Gastrocnemius medialis (tissue), 4 donors: ENCODE measurements around the gene MED23. TPM values are rescaled to one million over a fixed set of nuclear protein-coding genes. Genes with fewer than 3 reads are reported as not detected.

ENCODE experiments used
- ATAC-seq, 2 donors: fragments of 150-250 bp; one replicate each; pipeline ENCODE4 v1.9.1; 2016
- DNase-seq, 2 donors: peaks; one replicate each; pipeline ENCODE4 v3.0.0-alpha.2; 2019
- H3K27ac ChIP-seq, 4 donors: fragments of 200-600 bp; sonication (generic); 1 replicate in 1 of 4; 2 replicates in 3 of 4; pipeline ENCODE4 v1.5.1; 2016 to 2018; ENCODE audit warnings: mild to moderate bottlenecking in 2 of 4, moderate library complexity in 1 of 4
- H3K27me3 ChIP-seq, 3 donors: fragments of 200-600 bp; sonication (generic) in 2 of 3; 1 replicate in 1 of 3; 2 replicates in 2 of 3; pipeline versions ENCODE4 v1.5.1 to v1.6.0; 2016 to 2019; ENCODE audit warnings: mild to moderate bottlenecking in 1 of 3, moderate library complexity in 1 of 3
- H3K36me3 ChIP-seq, 2 donors: fragments of 200-600 bp; sonication (generic) in 1 of 2; one replicate each; pipeline ENCODE4 v1.5.1; 2017 to 2018
- H3K4me1 ChIP-seq, 2 donors: fragments of 200-600 bp; sonication (generic) in 1 of 2; one replicate each; pipeline ENCODE4 v1.5.1; 2016 to 2017; ENCODE audit warnings: mild to moderate bottlenecking in 2 of 2
- H3K4me3 ChIP-seq, 4 donors: fragments of 200-600 bp; sonication (generic) in 3 of 4; 1 replicate in 1 of 4; 2 replicates in 3 of 4; pipeline ENCODE4 v1.5.1; 2016 to 2019; ENCODE audit warnings: mild to moderate bottlenecking in 2 of 4
- H3K9me3 ChIP-seq, 3 donors: fragments of 200-600 bp; sonication (generic) in 2 of 3; 1 replicate in 1 of 3; 2 replicates in 2 of 3; pipeline ENCODE4 v1.5.1; 2016 to 2019
- POLR2A ChIP-seq, 2 donors: fragments of 450-650 bp; IDR thresholded peaks; one replicate each; pipeline ENCODE4 v1.6.1; 2017; ENCODE audit warnings: antibody characterized with exemption in 2 of 2, mild to moderate bottlenecking in 2 of 2, moderate library complexity in 2 of 2
- in situ Hi-C, 4 donors: fragments of 200-750 bp; cut with MboI; loops; one replicate each; pipeline versions ENCODE4 v1.15.0 to v1.8.0; 2017; ENCODE audit warnings: low sequenced_read_pairs in 4 of 4
- intact Hi-C: fragments of 100-400 bp; cut with DNase I; formaldehyde crosslinking; loops from one replicate; pipeline ENCODE4 v1.15.1; 2023; ENCODE audit warnings: low total_unique reads
- total RNA-seq, 4 donors: library from RNA; depleted of rRNA; stranded (reverse); fragments of >200 nt; gene quantifications; one replicate each; pipeline versions ENCODE4 v1.1.0 to v1.2.3, GENCODE V29; 2016
- TF ChIP-seq, protein P1 (sequence below), 5 experiments: fragments of 450-650 bp in 3 of 5; fragments of 200-600 bp in 2 of 5; sonication (generic) in 2 of 5; IDR thresholded peaks in 4 of 5; conservative IDR thresholded peaks in 1 of 5; 1 replicate in 4 of 5; 2 replicates in 1 of 5; pipeline ENCODE4 v1.5.1; 2016 to 2019; ENCODE audit warnings: antibody characterized with exemption in 5 of 5, mild to moderate bottlenecking in 3 of 5, moderate library complexity in 3 of 5

The MED23 gene
- total RNA-seq, 4 donors from 2014 or later: 7.5 to 16.0 (median 12.5) TPM

DNA sequence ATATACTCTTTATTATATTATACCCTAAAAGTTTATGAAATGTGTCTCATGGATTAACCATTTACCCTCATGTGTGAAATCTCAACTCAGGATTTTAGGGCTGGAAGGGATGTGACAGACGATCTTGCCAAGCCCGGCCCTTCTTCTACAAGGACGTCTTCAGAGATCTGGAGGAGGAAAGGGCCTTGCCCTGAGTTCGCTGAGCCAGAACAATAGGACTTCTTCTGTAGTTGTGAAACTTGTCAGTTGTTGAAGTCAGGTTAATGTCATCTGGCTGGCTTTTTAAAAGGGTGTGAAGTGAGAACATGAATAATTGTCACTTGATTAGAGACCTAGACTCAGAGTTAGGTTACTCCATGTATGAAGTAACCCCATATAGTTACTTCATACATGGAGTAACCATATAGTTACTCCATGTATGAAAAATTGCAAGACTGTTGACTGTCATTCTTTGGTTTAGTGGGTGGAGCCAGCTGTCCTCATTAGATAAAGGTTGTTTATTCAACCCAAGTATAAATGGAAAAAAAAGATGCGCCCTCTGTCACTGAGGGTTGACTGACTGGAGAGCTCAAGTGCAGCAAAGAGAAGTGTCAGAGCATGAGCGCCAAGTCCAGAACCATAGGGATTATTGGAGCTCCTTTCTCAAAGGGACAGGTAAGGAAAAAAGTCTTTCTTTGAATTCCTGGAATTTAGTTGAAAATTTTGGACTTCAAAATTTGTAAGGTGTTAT is 55.2 kb downstream of the MED23 start, which contains the start of gene ARG1:
Gene ARG1 (plus strand): TSS at position 541 of the 730 bp plus-strand sequence. CDS start 57 bp downstream, at position 598.
- intact Hi-C loops: no loop called here
- no peaks in the 10 kb centered on the region for H3K36me3 ChIP-seq

DNA sequence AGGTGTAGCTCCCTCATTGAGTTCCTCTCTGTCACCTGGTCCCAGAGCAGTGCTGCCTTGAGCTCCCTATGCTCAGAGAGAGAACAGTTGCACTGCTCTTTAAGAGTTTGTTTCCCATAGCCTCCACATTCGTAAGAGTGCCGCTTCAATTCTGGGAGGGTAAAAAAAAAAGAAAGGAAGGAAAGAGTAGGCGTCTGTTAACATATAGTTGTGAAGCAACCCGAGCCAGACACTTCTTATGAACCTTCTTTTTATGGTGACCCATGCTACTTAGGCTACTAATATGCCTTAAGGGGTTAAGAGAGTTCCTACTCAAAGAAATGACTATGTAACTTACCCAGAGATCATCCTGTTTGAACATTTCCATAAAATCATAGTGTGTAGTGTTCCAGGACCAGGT is 59.3 kb downstream of the MED23 start:
- no peaks in the 10 kb centered on the region for H3K27me3 ChIP-seq
- in situ Hi-C loops: no loop called here

More for the DNA sequence above, 55.2 kb downstream of the MED23 start, which contains the start of gene ARG1:
- Histone ChIP-seq H3K4me3 (no peak within 1 kb of the TSS), H3K27me3 (no peaks in the 10 kb centered on the region), H3K4me1 (no peaks in the 10 kb centered on the region), H3K9me3 (no peaks in the 10 kb centered on the region), H3K27ac (no peak within 1 kb of the TSS)
- no peak for TF ChIP-seq POLR2A (IDR thresholded peaks at IDR 0.05)
- TF ChIP-seq, protein P1, sequence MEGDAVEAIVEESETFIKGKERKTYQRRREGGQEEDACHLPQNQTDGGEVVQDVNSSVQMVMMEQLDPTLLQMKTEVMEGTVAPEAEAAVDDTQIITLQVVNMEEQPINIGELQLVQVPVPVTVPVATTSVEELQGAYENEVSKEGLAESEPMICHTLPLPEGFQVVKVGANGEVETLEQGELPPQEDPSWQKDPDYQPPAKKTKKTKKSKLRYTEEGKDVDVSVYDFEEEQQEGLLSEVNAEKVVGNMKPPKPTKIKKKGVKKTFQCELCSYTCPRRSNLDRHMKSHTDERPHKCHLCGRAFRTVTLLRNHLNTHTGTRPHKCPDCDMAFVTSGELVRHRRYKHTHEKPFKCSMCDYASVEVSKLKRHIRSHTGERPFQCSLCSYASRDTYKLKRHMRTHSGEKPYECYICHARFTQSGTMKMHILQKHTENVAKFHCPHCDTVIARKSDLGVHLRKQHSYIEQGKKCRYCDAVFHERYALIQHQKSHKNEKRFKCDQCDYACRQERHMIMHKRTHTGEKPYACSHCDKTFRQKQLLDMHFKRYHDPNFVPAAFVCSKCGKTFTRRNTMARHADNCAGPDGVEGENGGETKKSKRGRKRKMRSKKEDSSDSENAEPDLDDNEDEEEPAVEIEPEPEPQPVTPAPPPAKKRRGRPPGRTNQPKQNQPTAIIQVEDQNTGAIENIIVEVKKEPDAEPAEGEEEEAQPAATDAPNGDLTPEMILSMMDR (IDR thresholded peaks at IDR 0.05 in 4 of 5, conservative IDR thresholded peaks at IDR 0.05 in 1 of 5): no peak
- ATAC-seq (no peak), DNase-seq (no peak)
- in situ Hi-C loops: no loop called here

DNA sequence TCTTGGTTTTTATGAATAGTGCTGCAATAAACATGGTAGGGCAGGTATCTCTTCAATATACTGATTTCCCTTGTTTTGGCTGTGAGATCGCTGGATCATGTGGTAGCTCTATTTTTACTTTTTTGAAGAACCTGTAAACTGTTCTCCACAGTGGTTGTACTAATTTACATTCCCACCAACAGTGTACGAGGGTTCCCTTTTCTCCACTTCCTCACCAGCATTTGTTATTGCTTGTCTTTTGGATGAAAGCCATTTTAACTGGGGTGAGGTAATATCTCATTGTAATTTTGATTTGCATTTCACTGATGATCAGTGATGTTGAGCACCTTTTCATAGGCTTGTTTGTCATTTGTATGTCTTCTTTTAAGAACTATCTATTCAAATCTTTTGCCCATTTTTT is 63.0 kb downstream of the MED23 start:
- no peak for DNase-seq
- H3K27me3 ChIP-seq: no peaks in the 10 kb centered on the region
- H3K4me1 ChIP-seq: no peaks in the 10 kb centered on the region
- intact Hi-C loops (no loop called here), in situ Hi-C loops (no loop called here)
- no peak overlapping the region for H3K4me3 ChIP-seq
- no peak overlapping the region for H3K27ac ChIP-seq
- H3K36me3 ChIP-seq: no peaks in the 10 kb centered on the region
- TF ChIP-seq, protein P1 (IDR thresholded peaks at IDR 0.05 in 4 of 5, conservative IDR thresholded peaks at IDR 0.05 in 1 of 5): no peak
- no peak for TF ChIP-seq POLR2A (IDR thresholded peaks at IDR 0.05)
- H3K9me3 ChIP-seq: no peaks in the 10 kb centered on the region
- ATAC-seq: no peak

More for the DNA sequence above, 59.3 kb downstream of the MED23 start:
- H3K27ac ChIP-seq: no peak overlapping the region
- no peak overlapping the region for H3K4me3 ChIP-seq
- TF ChIP-seq, protein P1 (IDR thresholded peaks at IDR 0.05 in 4 of 5, conservative IDR thresholded peaks at IDR 0.05 in 1 of 5): no peak
- no peak for TF ChIP-seq POLR2A (IDR thresholded peaks at IDR 0.05)
- H3K36me3 ChIP-seq: no peaks in the 10 kb centered on the region
- intact Hi-C loops: no loop called here
- no peak for ATAC-seq
- H3K4me1 ChIP-seq: no peaks in the 10 kb centered on the region
- no peaks in the 10 kb centered on the region for H3K9me3 ChIP-seq
- no peak for DNase-seq

DNA sequence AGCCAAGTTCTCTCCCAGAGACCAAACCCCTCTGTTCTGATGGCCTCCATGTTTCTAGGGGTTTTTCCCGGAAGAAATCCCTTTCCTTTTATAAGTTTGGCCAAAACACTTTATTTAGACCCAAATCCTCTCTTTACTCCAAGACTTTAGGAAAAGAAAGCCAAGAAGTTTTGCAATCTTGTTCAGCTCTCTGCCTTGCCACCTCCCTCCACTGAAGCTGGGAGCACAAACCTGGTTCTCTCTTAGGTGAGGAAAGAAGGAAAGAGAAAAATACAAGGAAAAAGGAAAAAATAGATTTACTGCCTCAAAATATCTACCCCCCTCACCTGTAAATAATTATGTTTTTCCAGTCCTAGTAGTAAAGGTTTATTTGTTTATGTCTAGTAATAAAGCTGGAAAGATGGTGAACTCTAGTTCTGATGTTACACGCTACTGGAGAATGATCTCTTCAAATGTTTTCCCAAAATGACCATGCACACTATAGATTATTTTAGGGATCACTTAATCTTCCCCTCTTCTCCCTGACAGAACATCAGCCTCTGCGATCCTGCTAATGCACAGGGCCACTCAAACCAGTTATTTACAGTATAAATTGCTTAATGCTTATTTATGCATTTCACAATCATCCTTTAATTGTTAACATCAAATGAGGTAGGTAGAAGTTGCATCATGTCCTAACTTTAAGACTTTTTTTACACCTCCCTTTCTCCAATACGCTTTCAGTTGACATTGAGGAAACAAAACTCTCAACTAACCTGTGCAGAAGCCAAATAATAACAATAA is 65.9 kb downstream of the MED23 start:
- intact Hi-C loops: no loop called here
- DNase-seq (no peak), ATAC-seq (no peak)
- Histone ChIP-seq H3K4me3 (no peak overlapping the region), H3K4me1 (no peaks in the 10 kb centered on the region), H3K27me3 (no peaks in the 10 kb centered on the region), H3K9me3 (no peaks in the 10 kb centered on the region), H3K27ac (no peak overlapping the region), H3K36me3 (no peaks in the 10 kb centered on the region)
- TF ChIP-seq, protein P1 (IDR thresholded peaks at IDR 0.05 in 4 of 5, conservative IDR thresholded peaks at IDR 0.05 in 1 of 5): no peak
- no peak for TF ChIP-seq POLR2A (IDR thresholded peaks at IDR 0.05)
- in situ Hi-C loops: no loop called here
